Left renal cortex interstitium (tissue), 4 donors: ENCODE results near the gene CALM3. TPM values are rescaled to one million over a fixed set of nuclear protein-coding genes. Genes with fewer than 3 reads are reported as not detected.

Source experiments
- DNase-seq, 4 donors: peaks; one replicate each; pipeline ENCODE4 v3.0.0-alpha.2; 2013; ENCODE audit warnings: low read depth in 4 of 4, low spot score in 2 of 4, missing footprints in 1 of 4
- polyA plus RNA-seq, 4 donors: library from polyadenylated mRNA; unstranded; fragments of 120-200 nt; gene quantifications; one replicate each; pipeline ENCODE4 v1.2.1, GENCODE V29; 2013; ENCODE audit not compliant: insufficient read length in 4 of 4

Gene CALM3
- polyA plus RNA-seq, 4 donors, result 405 to 493 (median 431) TPM

DNA sequence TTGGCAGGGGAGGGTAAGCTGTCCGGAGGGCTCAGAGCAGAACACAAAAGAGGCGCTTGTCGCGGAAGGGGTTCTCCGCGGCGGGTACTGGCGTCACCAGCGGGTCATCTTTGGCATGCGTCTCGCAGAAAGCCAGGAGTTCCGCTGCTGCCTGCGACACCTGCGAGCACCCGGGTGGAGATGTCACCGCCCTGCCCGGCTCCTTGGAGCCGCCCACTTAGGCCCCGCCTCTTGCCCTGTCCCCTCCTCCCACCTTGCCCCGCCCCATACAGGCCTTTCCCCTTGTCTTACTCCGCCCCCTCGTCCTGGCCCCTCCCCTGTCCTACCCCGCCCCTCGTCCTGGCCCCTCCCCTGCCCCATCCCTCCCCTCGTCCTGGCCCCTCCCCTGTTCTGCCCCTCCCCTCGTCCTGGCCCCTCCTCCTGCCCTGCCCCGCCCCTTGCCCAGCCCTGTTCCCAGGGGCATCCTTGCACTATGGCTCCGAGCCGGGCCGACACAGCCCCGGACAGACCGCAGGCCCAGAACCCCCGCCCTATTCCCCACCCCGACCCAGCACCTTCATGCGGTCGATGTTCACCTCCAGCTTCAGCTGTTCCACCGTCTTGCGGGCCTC is 33.0 kb downstream of the CALM3 start:
- DNase-seq, result no peak

DNA sequence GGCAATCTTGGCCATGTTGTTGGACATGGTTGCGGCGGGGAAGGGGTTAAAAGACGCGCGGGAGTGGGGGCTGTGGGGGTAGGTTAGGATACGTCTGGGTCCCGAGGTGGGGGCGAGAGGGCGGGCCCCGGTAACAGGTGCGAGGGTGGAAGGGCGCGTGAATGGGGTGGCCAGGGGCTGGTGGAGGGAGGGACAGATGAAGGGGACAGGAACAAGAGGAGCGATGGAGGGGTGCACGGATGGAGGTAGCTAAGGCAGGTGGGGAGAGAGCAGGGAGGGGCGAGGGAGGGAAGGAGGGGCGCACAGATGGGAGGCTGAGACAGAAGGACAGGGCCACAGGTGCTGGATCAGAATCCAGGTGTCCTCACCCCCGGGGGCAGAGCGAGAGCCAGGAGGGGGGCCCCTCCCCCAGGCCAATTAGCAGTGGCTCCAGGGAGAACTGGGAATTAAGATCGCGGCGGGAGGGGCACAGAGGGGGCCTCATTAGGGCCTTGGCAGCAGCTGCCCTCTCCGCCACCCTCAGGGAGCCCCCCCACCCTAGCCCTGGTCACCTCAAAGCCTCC is 33.6 kb downstream of the CALM3 start:
- no peak for DNase-seq

- DNase-seq, result no peak
These were observed 35.0 kb downstream of the CALM3 start, which contains the start of gene GNG8 for GRCh38 chr19:46635920-46636761. TSS of gene GNG8 (minus strand) at chr19:46636202. CDS start at chr19:46634682, 1,520 bp downstream.

DNA sequence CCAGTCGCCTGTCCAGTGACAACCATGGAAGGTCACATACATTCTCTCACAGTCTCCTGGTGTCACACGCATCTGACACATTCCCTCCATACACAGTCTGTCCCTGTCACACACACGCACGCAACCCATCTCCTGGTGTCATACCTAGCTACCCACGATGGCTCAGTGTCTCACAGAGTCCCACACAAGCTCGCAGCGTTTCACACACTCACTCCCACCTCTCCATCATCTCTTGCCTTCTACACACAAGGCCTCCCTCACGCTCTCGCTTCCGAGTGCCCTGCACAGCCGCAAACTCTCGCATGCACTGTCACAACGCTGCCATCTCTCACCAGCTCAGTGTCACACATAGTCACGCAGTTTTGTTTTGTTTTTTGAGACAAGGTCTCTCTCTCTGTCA is 36.1 kb downstream of the CALM3 start:
- DNase-seq, result no peak

DNA sequence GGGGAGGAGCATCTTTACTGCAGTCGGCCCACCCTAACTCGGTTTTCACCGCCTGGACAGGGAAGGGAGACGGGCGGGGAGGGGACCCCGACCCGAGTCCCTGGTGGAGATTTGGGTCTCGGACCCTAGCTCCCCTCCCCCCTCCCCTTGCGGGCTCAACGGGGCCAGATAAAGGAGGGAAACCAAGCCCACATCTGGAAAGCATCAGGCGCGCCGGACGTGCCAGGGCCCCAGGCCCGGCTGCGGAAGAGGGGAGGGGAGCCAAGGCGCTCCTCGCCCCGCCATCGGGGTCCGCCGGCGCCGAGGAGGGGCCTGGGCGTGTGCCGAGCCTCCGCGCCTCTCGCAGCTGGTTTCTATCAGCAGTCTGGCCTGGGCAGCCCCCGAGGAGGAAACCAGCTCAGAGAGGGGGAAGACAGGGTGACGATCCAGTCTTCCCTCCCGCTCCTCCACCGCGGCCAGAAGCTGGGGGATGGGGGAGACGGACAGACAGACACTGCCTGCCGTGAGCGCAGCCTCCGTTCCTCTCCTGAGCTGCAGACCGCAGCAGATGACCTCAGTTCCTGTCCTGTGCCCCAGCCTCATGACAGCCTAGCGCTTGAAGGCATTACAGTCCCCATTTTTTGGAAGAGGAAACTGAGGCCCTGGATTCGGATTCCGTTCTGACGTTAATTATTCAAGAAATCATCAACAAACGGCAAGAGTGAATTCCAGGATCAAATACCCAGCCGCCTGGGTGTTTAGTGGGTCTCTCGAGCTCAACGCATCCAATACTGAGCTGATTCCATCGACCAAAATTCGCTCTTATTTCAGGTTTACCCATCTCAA is 38.4 kb downstream of the CALM3 start:
- peak in 1 of 4 donors; percentile 83 for DNase-seq

- DNase-seq, result no peak
These were observed 39.5 kb downstream of the CALM3 start for GRCh38 chr19:46640656-46641055.

- DNase-seq, result no peak
These were observed 43.6 kb downstream of the CALM3 start for GRCh38 chr19:46644720-46645119.

GRCh38 chr19:46646402-46646801 is 45.3 kb downstream of the CALM3 start:
- DNase-seq, result no peak

DNA sequence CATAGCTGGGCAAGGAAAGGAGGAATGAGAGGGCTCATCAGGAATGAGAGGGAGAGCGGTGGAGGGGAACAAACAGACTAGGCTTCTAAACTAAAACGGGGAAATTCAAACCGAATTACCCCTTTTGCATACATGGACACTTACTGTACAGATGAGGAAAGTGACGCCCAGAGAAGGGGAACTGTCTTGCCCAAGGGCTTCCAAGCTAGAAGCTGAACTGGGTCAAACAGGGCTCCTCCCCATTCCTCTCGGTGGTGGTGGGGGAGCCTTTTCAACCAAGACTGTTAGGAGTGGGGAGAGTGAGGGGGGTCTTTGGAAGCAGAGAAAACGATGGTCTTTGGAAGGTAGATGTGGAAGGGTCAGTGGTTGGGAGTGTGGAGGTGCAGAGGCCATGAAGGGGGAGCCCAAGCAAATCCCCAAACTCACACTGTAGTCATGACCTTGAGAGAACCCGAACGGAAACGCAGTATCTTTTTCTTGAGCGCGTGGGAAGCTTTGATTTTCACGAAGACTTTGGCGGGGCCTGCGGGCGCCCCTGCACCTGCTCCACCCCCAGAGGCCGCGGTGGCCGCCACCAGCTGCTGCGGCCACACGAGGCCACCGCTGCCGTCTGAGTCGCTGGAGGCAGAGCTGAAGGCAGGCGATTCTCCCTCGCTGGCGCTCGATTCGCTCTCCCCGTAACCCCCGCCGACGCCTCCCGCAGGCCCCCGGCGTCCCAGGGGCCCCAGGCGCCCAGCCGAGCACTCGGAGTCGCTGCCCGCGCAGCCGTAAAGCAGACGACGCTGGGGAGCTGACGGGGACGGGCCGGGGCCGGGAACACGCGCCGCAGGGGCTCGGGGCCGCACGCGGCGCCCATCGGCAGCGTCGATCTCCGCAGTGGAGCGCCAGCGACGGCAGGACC is 47.2 kb downstream of the CALM3 start:
- no peak for DNase-seq

- DNase-seq, result no peak
These were observed 48.1 kb downstream of the CALM3 start for GRCh38 chr19:46648961-46649960.

DNA sequence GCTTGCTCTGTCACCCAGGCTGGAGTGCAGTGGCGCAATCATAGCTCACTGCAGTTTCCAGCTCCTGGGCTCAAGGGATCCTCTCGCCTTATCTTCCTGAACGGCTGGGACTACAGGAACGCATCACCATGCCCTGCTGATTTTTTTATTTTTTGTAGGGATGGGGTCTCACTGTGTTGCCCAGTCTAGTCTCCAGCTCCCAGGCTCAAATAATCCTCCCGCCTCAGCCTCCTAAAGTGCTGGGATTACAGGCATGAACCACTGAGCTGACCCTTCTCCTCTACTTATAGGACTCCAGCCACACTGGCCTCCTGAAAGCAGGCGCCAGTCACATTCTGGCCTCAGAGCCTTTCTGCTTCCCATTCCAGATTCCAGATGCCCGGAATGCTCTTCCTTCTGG is 49.3 kb downstream of the CALM3 start:
- DNase-seq, result no peak

- no peak for DNase-seq
These were observed 53.6 kb downstream of the CALM3 start for GRCh38 chr19:46654621-46655152.

GRCh38 chr19:46656541-46656940 is 55.4 kb downstream of the CALM3 start:
- DNase-seq, result no peak

GRCh38 chr19:46659151-46660007 is 58.2 kb downstream of the CALM3 start:
- peak in 3 of 4 donors; percentile 50 to 62 (median 53) for DNase-seq

DNA sequence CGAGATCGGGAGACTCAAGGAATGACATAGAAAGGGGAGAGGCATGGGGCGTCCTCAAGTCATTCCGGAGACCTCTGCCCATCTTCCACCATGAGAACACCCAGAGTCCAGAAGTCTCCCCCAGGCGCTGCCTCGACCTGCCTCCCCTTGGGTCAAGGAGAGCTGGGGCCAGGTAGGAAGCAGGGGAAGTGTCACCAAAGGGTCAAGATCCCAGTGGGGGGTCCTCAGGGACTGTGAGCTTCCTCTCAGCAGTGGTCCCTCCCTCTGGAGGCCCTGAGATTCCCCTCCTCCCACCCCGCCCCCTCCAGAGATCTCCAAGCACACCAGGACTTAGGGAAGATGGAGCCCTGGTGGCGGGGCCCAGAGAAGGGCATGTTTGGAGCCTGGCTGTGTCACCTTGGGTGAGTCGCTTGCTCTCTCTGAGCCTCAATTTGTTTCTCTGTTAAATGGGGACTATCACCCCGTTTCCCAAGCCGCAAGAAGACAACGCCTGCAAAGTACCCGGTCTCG is 58.9 kb downstream of the CALM3 start:
- peak in 3 of 4 donors; percentile 41 to 66 (median 42) for DNase-seq
